Muscle of back (tissue), 11 donors: Measurements from ENCODE around the gene GABBR2. TPM values are rescaled to one million over a fixed set of nuclear protein-coding genes. Genes with fewer than 3 reads are reported as not detected.
A peak's percentile ranks its signal among the peaks of the same experiment; 100 is the strongest.

ENCODE experiments used
- DNase-seq, 3 donors: peaks; one replicate each; pipeline versions ENCODE4 v3.0.0 to v3.0.0-alpha.2; 2013
- polyA plus RNA-seq, 10 donors: library from polyadenylated mRNA; unstranded; fragments of 120-200 nt; gene quantifications; one replicate each; pipeline ENCODE4 v1.2.1, GENCODE V29; 2013; ENCODE audit not compliant: insufficient read length in 10 of 10

GABBR2 gene
- polyA plus RNA-seq, 10 donors = 0.38 to 1.7 (median 0.95) TPM

- DNase-seq = no peak
These were observed 304.5 kb downstream of the GABBR2 start for GRCh38 chr9:98404237-98404636.

DNA sequence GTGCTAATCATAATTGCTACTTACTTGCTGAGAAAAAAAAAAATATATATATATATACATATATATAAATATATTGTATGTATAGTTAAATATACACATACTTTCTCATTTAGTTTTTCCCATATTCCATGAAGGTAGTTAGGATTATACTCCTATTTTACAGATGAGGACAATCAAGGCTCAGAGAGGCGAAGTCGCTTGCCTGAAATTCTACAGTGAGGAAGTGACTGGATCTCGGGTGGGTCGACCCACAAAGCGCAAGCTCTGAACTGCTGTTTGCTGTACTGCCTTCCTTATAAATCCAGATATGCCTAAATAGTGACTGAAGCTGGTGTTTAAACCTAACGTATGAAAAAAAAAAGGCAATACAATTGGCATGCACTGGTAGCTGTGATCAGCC, 305.0 kb downstream of the GABBR2 start:
- no peak for DNase-seq

- no peak for DNase-seq
These were observed 306.5 kb downstream of the GABBR2 start for GRCh38 chr9:98402019-98402840.

- DNase-seq = peak in 2 of 3 donors; percentile 18 to 38
These were observed 307.4 kb downstream of the GABBR2 start for GRCh38 chr9:98401140-98402018.

- DNase-seq = no peak
These were observed 308.6 kb downstream of the GABBR2 start for GRCh38 chr9:98399950-98400683.

DNA sequence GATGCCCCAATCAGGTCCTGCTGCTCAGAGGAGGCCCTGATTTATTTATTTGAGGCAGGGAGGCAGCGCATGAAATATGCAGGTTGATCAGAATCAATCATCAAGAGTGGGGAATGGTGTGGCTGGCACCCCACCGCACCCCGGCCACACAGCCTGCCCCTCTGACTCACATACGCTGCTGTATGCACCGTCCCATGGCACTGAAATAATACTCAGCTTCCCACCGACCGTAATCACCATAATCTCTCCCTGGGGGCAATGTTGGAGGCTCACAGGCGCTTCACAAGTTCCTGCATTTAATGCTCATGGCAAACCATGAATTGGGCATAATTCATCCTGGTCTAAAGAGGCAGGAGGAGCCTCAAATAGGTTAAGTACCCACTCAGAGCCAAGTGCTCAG, 312.1 kb downstream of the GABBR2 start:
- DNase-seq = no peak

- no peak for DNase-seq
These were observed 312.5 kb downstream of the GABBR2 start for GRCh38 chr9:98396236-98396635.

GRCh38 chr9:98391867-98392266, 316.9 kb downstream of the GABBR2 start:
- no peak for DNase-seq

GRCh38 chr9:98391406-98391805, 317.3 kb downstream of the GABBR2 start:
- DNase-seq = no peak

DNA sequence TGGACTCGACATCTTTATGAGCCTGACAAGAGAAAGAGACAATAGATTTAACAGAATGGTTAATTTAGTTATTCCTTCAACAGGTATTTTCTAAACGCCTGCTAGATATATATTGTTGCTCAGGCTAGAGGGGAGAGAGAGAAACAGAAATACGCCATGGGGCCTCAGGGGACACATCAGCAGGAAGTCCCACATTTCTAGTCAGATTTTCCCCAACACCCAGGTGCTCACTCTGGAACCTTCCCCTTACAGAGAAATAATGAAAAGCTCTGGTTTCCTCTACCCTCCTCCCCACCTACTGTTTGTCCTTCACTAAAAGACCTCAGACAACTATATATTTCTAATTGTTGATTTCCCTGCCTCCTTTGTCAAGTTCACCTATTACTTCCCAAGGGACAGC, 323.0 kb downstream of the GABBR2 start:
- DNase-seq = no peak

- DNase-seq = no peak
These were observed 325.0 kb downstream of the GABBR2 start for GRCh38 chr9:98383758-98384157.

DNA sequence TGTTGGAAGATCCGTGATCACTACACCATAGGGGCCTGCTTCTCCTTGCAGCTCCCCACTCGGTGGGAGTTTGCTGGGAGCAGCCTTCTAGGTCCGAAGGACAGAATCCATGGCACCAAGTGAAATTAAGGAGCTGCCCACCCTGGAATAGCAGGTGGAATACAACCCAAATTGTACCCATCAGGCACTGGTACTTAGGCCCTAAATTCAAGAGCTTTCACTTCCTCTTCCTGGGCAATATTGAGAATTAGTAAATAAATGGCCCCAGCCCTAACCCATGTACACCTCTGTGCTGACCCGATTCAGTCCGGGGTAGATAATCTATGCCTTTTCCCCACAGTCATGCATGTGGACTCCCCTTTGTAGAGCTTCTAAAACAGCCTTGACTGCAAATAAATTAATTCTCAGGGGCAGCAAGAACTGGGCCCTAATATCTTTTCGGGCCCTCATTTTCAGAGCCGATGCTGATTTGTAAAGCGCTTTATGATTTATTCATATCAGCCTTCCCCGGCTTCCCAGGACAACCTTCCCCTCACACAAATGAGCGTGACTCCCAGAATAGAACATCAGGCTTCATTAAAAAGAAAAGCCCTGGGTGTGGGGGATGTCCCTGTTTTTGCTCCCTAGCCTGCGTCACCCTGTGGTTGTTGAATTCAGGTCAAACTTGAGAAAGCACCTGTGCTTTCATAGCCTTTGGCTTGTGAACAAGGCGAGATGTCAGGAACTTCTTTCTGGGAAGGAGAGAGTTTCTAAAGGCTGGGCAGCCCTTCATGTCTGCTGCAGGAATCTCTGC, 327.2 kb downstream of the GABBR2 start:
- no peak for DNase-seq

DNA sequence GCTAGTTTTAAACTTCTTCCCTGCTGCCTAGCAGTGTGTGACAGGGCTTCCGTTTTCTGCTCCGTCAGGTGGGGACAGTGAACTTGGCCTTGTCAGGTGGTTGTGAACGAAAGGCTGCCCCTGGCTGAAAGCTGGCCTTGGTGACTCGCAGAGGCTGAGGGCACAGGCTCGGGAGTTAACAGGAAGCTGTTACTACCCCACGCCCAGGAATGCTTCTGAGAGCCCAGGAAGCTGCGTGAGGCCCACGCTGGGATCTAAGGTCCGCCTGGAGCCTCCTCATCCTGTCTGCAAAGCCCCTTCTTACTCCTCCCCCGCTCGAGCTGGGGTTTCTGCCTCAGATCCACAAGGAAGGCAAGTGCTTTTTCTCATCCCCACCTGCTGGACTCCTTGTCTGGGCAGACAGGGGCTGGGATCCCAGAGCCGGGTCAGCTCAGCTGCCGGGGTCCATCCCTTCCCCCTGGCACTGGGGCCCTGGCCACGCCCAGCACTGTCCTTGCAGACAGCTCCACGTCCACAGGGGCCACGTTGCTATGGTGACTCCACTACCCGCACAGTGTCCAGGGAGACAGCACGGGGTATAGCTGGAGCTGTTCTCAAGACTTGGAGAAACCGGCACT, 328.6 kb downstream of the GABBR2 start:
- peak in 2 of 3 donors; percentile 7 to 46 for DNase-seq

- DNase-seq = no peak
These were observed 329.2 kb downstream of the GABBR2 start for GRCh38 chr9:98379572-98379971.

- DNase-seq = no peak
These were observed 329.9 kb downstream of the GABBR2 start for GRCh38 chr9:98378794-98379193.

GRCh38 chr9:98378206-98378780, 330.4 kb downstream of the GABBR2 start:
- DNase-seq = no peak

GRCh38 chr9:98375138-98375726, 333.5 kb downstream of the GABBR2 start:
- peak in 1 of 3 donors; percentile 73 for DNase-seq

DNA sequence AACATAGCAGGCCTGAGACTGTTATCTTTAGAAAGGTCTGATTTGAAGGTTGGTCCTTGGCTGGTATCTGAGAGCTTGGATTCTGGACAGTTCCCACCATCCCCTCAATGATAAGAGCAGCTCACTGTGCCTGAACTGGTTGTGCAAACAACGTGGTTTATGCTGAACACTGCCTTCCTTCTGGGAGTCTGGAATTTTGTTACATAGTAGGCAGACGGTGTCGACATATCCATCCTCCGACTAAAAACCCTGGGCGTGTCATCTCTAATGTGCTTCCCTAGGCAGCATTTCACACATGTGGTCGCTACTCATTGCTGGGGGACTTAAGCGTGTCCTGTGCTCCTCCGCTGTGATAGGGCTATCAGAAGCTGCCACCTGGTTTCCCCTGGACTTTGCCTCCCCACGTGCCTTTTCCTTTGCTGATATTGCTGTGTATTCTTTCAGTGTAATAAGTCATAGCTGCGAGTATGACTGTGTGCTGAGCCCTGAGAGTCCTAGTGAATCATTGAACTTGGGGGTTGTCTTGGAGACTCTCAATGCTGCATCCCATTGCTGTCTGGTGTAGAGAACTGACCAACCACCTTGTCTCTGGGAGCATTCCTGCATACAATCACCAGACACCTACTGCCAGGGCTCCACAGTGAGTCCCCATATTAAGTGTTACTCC, 334.2 kb downstream of the GABBR2 start:
- peak in 1 of 3 donors; percentile 75 for DNase-seq

- no peak for DNase-seq
These were observed 335.1 kb downstream of the GABBR2 start for GRCh38 chr9:98373609-98374008.
